CD4-positive, alpha-beta memory T cell (primary cell): ENCODE results near the gene MGRN1. TPM values are rescaled to one million over a fixed set of nuclear protein-coding genes. Genes with fewer than 3 reads are reported as not detected.

Experiments used
- CTCF ChIA-PET: fragments of 350-600 bp; sonication (Branson Sonifier 250); formaldehyde crosslinking; loops from one replicate; lab custom pipeline; 2021; ENCODE audit warnings: inconsistent platforms; ENCODE audit not compliant: partially characterized antibody; lab: Charles Lee
- POLR2A ChIA-PET: fragments of 350-600 bp; sonication (Branson Sonifier 250); formaldehyde crosslinking; loops from one replicate; lab custom pipeline; 2021; ENCODE audit not compliant: partially characterized antibody; lab: Charles Lee
- DNase-seq, 5 donors: peaks; one replicate each; pipeline versions ENCODE4 v3.0.0 to v3.0.0-alpha.2; 2020 to 2022; ENCODE audit warnings: mixed read lengths in 1 of 5
- H3K27ac ChIP-seq: one replicate; pipeline ENCODE4 v1.7.0; 2013; ENCODE audit warnings: low read depth, low read length
- H3K27me3 ChIP-seq: 2 replicates; pipeline ENCODE4 v1.7.0; 2013; ENCODE audit warnings: mild to moderate bottlenecking, low read length, moderate library complexity; ENCODE audit not compliant: insufficient read depth
- H3K36me3 ChIP-seq: 2 replicates; pipeline ENCODE4 v1.7.0; 2013; ENCODE audit warnings: mild to moderate bottlenecking, low read length, moderate library complexity; ENCODE audit not compliant: insufficient read depth
- H3K4me1 ChIP-seq: 2 replicates; pipeline ENCODE4 v1.7.0; 2013; ENCODE audit warnings: mild to moderate bottlenecking, low read length, moderate library complexity; ENCODE audit not compliant: insufficient read depth
- H3K4me3 ChIP-seq, 2 donors: one replicate each; pipeline ENCODE4 v1.7.0; 2013; ENCODE audit warnings: low read length in 2 of 2, mild to moderate bottlenecking in 1 of 2
- H3K9me3 ChIP-seq, 2 donors: one replicate each; pipeline ENCODE4 v1.7.0; 2013; ENCODE audit warnings: low read length in 2 of 2, control low read depth in 1 of 2; ENCODE audit not compliant: control insufficient read depth in 1 of 2
- H3K27ac Mint-ChIP-seq, 7 donors: one replicate each; pipeline ENCODE4 v1.8.0; 2020 to 2021; ENCODE audit warnings: mixed read lengths in 7 of 7, mild to moderate bottlenecking in 6 of 7, inconsistent platforms in 3 of 7, moderate library complexity in 3 of 7
- H3K27me3 Mint-ChIP-seq, 2 donors: one replicate each; pipeline ENCODE4 v1.8.0; 2020 to 2021; ENCODE audit warnings: mixed read lengths in 2 of 2
- H3K36me3 Mint-ChIP-seq, 2 donors: one replicate each; pipeline ENCODE4 v1.8.0; 2020 to 2021; ENCODE audit warnings: mixed read lengths in 2 of 2, inconsistent platforms in 1 of 2, mild to moderate bottlenecking in 1 of 2
- H3K4me1 Mint-ChIP-seq, 4 donors: one replicate each; pipeline ENCODE4 v1.8.0; 2020 to 2021; ENCODE audit warnings: mixed read lengths in 4 of 4, mild to moderate bottlenecking in 1 of 4
- H3K4me3 Mint-ChIP-seq, 8 donors: one replicate each; pipeline ENCODE4 v1.8.0; 2020 to 2021; ENCODE audit warnings: mixed read lengths in 8 of 8, mild to moderate bottlenecking in 7 of 8, moderate library complexity in 6 of 8, inconsistent platforms in 3 of 8
- H3K9me3 Mint-ChIP-seq, 8 donors: one replicate each; pipeline ENCODE4 v1.8.0; 2020 to 2021; ENCODE audit warnings: mixed read lengths in 8 of 8, mild to moderate bottlenecking in 5 of 8, inconsistent platforms in 3 of 8, moderate library complexity in 1 of 8
- intact Hi-C: fragments of 100-400 bp; cut with micrococcal nuclease; formaldehyde crosslinking; loops from one replicate; pipeline ENCODE4 v1.15.1; 2023
- polyA plus RNA-seq, 2 donors: library from polyadenylated mRNA; unstranded; fragments of 300-500 nt; fragmentation: Illumina TruSeq; gene quantifications; one replicate each; pipeline ENCODE4 v1.2.3, GENCODE V29; 2021
- total RNA-seq, 2 experiments: library from RNA; stranded (reverse); gene quantifications; one replicate each; pipeline ENCODE4 v1.2.3, GENCODE V29; 2021

The MGRN1 gene
- total and polyA plus RNA-seq, 4 experiments from 2014 or later, result 1.2 to 64.1 (median 35.0) TPM

DNA sequence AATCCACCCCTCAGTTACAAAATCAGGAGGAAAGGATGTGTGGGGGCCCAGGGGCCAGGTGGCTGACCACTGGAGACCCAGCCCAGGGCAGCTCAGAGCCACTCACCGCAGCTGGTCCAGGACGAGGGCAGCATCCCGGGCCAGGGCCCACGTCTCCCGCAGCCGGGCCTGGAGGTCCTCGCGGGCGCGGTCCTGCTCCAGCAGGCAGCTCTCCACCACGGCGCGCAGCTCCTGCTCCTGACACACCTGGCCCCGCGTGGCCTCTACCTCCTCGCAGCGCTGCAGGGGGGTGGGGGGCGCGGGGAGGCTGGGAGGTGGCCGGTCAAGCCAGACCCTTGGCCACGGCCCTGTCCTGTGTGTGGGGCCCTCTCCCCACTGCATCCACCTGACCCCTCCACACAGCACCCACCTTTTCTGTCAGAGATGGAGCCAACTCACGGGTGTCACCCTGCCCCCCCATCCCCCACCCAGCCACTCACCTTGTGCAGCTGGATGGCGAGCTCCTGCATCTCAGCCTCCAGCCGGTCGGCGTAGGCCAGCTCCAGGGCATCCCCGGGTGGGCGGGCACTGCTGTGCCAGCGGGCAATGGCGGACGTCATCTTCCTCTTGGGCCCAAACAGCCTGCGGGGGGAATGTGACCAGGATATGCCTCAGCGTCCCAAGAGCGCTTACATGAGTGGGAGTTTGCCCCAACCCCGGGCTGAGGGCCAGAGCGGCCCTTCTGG lies 73.9 kb downstream of the MGRN1 start:
- DNase-seq, result no peak
- Histone ChIP-seq H3K4me1 (peaks cover 20% of the 10 kb centered on the region), H3K36me3 (peaks cover 33% of the 10 kb centered on the region), H3K27ac (no peak overlapping the region), H3K9me3 (no peaks in the 10 kb centered on the region), H3K4me3 (no peak overlapping the region), H3K27me3 (no peaks in the 10 kb centered on the region)
- ChIA-PET POLR2A (interaction anchor here (2.0 to 2.2 kb wide), 2 partner anchors 36 kb away, joined by 5 to 16 read pairs; partner anchors contain the start of genes ANKS3 and DNAAF8), CTCF (no interaction called here)
- H3K9me3 Mint-ChIP-seq, result no peaks in the 10 kb centered on the region
- H3K36me3 Mint-ChIP-seq, result peaks cover 10 to 30% of the 10 kb centered on the region in 2 donors
- H3K4me3 Mint-ChIP-seq, result no peak overlapping the region
- peak overlapping the region in 2 of 7 donors; percentile 36 to 48 for H3K27ac Mint-ChIP-seq
- H3K27me3 Mint-ChIP-seq, result no peaks in the 10 kb centered on the region
- H3K4me1 Mint-ChIP-seq, result peaks cover 0 to 14% (median 7%) of the 10 kb centered on the region in 4 donors
- intact Hi-C loops, result no loop called here

DNA sequence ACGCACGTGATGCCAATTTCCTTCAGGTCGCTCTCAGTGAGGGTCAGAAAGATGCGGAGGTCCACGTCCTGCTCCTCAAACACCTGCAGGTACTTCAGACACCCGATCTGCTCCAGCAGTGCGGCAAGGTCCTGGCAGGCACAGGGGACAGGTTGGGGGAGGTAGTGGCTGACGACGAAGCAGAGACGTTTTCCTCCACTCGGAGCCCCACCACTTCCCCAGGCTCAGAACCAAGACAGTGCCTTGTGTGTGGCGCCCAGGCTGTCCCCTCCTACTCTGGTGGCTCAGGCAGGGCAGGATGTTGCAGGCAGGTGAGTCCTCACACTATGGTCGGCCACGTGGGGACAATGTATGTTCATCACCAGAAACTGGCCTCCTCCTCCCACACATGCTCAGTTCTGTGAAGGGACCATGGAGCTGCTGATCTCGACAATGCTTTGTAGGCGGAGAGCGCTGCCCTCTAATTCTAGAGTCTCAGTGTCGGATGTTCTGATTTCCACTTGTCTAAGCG lies 74.5 kb downstream of the MGRN1 start:
- ChIA-PET CTCF (interaction anchor here (1.1 to 1.4 kb wide), 2 partner anchors 11 to 32 kb away, joined by 3 read pairs; no protein-coding TSS in a partner anchor), POLR2A (interaction anchor here (0.9 to 2.2 kb wide), 4 partner anchors 34 to 104 kb away, joined by 3 to 16 read pairs (median 8); partner anchors contain the start of genes ANKS3, DNAAF8 and ZNF500)
- intact Hi-C loops, result no loop called here
- DNase-seq, result no peak
- Histone ChIP-seq H3K27ac (no peak overlapping the region), H3K4me1 (peaks cover 20% of the 10 kb centered on the region), H3K27me3 (no peaks in the 10 kb centered on the region), H3K9me3 (no peaks in the 10 kb centered on the region), H3K4me3 (no peak overlapping the region), H3K36me3 (peaks cover 37% of the 10 kb centered on the region)
- peaks cover 10 to 28% of the 10 kb centered on the region in 2 donors for H3K36me3 Mint-ChIP-seq
- H3K27ac Mint-ChIP-seq, result peak overlapping the region in 3 of 7 donors; percentile 24 to 48 (median 36)
- peaks cover 0 to 14% (median 7%) of the 10 kb centered on the region in 4 donors for H3K4me1 Mint-ChIP-seq
- no peak overlapping the region for H3K4me3 Mint-ChIP-seq
- no peaks in the 10 kb centered on the region for H3K27me3 Mint-ChIP-seq
- H3K9me3 Mint-ChIP-seq, result no peaks in the 10 kb centered on the region

DNA sequence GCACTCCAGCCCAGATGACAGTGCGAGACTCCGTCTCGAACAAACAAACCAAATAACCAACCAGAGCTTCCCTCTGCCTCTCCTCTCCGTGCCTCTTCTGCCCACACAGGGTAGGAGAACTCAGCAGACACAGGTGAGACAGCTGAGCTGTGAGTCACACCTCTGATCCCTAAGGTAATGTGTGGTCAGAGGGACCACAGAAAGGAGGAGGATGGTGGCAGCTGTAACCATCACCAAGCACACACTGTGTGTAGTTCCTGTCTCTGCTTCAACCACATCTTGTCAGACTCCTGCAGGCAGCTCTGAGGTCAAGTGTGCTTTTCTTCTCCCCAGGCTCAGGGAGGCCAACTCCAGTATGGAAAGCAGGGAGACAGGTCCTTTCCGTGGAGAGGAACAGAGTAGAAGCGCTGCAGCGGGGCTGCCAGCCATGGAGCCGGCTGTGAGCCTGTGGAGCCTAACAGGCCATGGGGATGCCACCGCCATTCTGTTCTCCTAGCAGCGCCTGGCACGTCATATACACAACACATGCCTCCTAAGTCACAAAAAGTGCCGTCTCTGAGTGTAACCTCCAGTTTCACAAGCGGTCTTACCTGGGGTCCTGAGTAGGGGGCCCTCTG lies 75.9 kb downstream of the MGRN1 start:
- no peaks in the 10 kb centered on the region for H3K9me3 ChIP-seq

GRCh38 chr16:4700997-4701743 lies 76.5 kb downstream of the MGRN1 start:
- H3K4me1 ChIP-seq, result peaks cover 10% of the 10 kb centered on the region
- ChIA-PET CTCF (interaction anchor here (0.7 kb wide), 1 partner anchor 383 kb away, joined by 3 read pairs; no protein-coding TSS in a partner anchor), POLR2A (interaction anchor here (1.0 to 2.2 kb wide), 4 partner anchors 33 to 101 kb away, joined by 4 to 16 read pairs (median 8); partner anchors contain the start of genes ANKS3, DNAAF8, ROGDI and ZNF500)
- Mint-ChIP-seq H3K4me1 (peaks cover 0 to 19% (median 0%) of the 10 kb centered on the region in 4 donors), H3K27ac (peak overlapping the region in 1 of 7 donors; percentile 7), H3K27me3 (no peaks in the 10 kb centered on the region), H3K4me3 (no peak overlapping the region), H3K36me3 (peaks cover 13 to 35% of the 10 kb centered on the region in 2 donors), H3K9me3 (no peaks in the 10 kb centered on the region)
- no peak overlapping the region for H3K4me3 ChIP-seq
- intact Hi-C loops, result no loop called here
- no peak overlapping the region for H3K27ac ChIP-seq
- no peaks in the 10 kb centered on the region for H3K27me3 ChIP-seq
- H3K36me3 ChIP-seq, result peaks cover 27% of the 10 kb centered on the region
- no peak for DNase-seq
- H3K9me3 ChIP-seq, result no peaks in the 10 kb centered on the region

More for the DNA sequence above, 75.9 kb downstream of the MGRN1 start:
- CTCF ChIA-PET, result interaction anchor here (0.5 to 1.4 kb wide), 4 partner anchors 10 to 453 kb away, joined by 3 read pairs; no protein-coding TSS in a partner anchor
- H3K36me3 Mint-ChIP-seq, result peaks cover 13 to 33% of the 10 kb centered on the region in 2 donors
- Histone ChIP-seq H3K4me1 (peaks cover 10% of the 10 kb centered on the region), H3K27me3 (no peaks in the 10 kb centered on the region), H3K27ac (no peak overlapping the region), H3K4me3 (no peak overlapping the region), H3K36me3 (peaks cover 34% of the 10 kb centered on the region)
- peak in 2 of 5 donors; percentile 34 to 71 for DNase-seq
- intact Hi-C loops, result no loop called here
- peaks cover 0 to 19% (median 1%) of the 10 kb centered on the region in 4 donors for H3K4me1 Mint-ChIP-seq
- H3K4me3 Mint-ChIP-seq, result no peak overlapping the region
- POLR2A ChIA-PET, result interaction anchor here (1.0 to 2.2 kb wide), 5 partner anchors 34 to 102 kb away, joined by 4 to 16 read pairs (median 5); partner anchors contain the start of genes ANKS3, DNAAF8, ROGDI and ZNF500
- H3K27me3 Mint-ChIP-seq, result no peaks in the 10 kb centered on the region
- H3K9me3 Mint-ChIP-seq, result no peaks in the 10 kb centered on the region
- peak overlapping the region in 2 of 7 donors; percentile 27 to 46 for H3K27ac Mint-ChIP-seq

GRCh38 chr16:4701791-4702465 lies 77.3 kb downstream of the MGRN1 start:
- H3K4me1 ChIP-seq, result peaks cover 10% of the 10 kb centered on the region
- no peaks in the 10 kb centered on the region for H3K27me3 Mint-ChIP-seq
- no peak overlapping the region for H3K4me3 Mint-ChIP-seq
- peaks cover 19 to 35% of the 10 kb centered on the region in 2 donors for H3K36me3 Mint-ChIP-seq
- CTCF ChIA-PET, result no interaction called here
- H3K27me3 ChIP-seq, result no peaks in the 10 kb centered on the region
- intact Hi-C loops, result no loop called here
- POLR2A ChIA-PET, result interaction anchor here (0.9 kb wide), 1 partner anchor 33 kb away, joined by 3 read pairs; the partner anchor contains the start of genes ANKS3 and DNAAF8
- peaks cover 23% of the 10 kb centered on the region for H3K36me3 ChIP-seq
- no peak overlapping the region for H3K27ac ChIP-seq
- peaks cover 0 to 19% (median under 1%) of the 10 kb centered on the region in 4 donors for H3K4me1 Mint-ChIP-seq
- no peak overlapping the region for H3K4me3 ChIP-seq
- peak overlapping the region in 3 of 7 donors; percentile 7 to 80 (median 66) for H3K27ac Mint-ChIP-seq
- H3K9me3 ChIP-seq, result no peaks in the 10 kb centered on the region
- no peak for DNase-seq
- H3K9me3 Mint-ChIP-seq, result no peaks in the 10 kb centered on the region

GRCh38 chr16:4702466-4702808 lies 77.8 kb downstream of the MGRN1 start:
- peaks cover 0 to 19% (median under 1%) of the 10 kb centered on the region in 4 donors for H3K4me1 Mint-ChIP-seq
- H3K27ac Mint-ChIP-seq, result peak overlapping the region in 2 of 7 donors; percentile 66 to 80
- H3K9me3 ChIP-seq, result no peaks in the 10 kb centered on the region
- no peak for DNase-seq
- H3K4me3 ChIP-seq, result no peak overlapping the region
- no peak overlapping the region for H3K27ac ChIP-seq
- peaks cover 10% of the 10 kb centered on the region for H3K4me1 ChIP-seq
- no peaks in the 10 kb centered on the region for H3K27me3 ChIP-seq
- ChIA-PET CTCF (no interaction called here), POLR2A (interaction anchor here (0.7 to 0.9 kb wide), 2 partner anchors 31 to 32 kb away, joined by 3 to 4 read pairs; partner anchors contain the start of genes ANKS3 and DNAAF8)
- H3K27me3 Mint-ChIP-seq, result no peaks in the 10 kb centered on the region
- no peaks in the 10 kb centered on the region for H3K9me3 Mint-ChIP-seq
- peaks cover 20 to 38% of the 10 kb centered on the region in 2 donors for H3K36me3 Mint-ChIP-seq
- intact Hi-C loops, result no loop called here
- H3K4me3 Mint-ChIP-seq, result no peak overlapping the region
- H3K36me3 ChIP-seq, result peaks cover 23% of the 10 kb centered on the region
